Measurements from ENCODE around the gene WTIP. TPM values are rescaled to one million over a fixed set of nuclear protein-coding genes. Genes with fewer than 3 reads are reported as not detected.

WTIP gene
- total RNA-seq, 1 experiment from 2014 or later, result 8.4 TPM

DNA sequence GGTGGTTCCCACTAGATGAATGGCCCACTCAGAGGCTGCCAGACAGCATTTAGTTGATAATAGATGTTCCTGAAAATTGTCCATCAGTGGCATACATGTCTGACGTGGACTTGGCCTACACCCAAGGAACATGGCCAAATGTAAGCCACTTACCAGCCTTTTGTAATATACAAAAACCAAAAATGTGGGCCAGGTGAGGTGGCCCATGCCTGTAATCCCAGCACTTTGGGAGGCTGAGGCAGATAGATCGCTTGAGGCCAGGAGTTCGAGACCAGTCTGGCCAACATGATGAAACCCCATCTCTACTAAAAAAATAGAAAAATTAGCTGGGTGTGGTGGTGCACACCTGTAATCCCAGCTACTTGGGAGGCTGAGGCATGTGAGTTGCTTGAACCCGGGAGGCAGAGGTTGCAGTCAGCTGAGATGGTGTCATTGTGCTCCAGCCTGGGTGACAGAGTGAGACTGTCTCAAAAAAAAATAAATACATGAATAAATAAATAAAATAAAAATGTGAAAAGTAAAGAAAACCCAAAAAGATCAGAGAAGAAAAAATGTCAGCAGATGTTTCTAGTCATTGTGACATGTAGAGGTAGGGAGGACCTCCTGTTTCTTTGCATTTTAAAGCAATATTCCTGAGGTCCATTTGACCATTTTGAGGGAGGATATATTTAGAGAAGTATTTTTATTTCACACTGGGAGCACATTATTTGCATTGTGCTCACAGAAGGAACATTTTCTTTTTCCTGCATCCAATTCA lies 7.1 kb upstream of the WTIP start (continued):
- TF ChIP-seq, protein P1, sequence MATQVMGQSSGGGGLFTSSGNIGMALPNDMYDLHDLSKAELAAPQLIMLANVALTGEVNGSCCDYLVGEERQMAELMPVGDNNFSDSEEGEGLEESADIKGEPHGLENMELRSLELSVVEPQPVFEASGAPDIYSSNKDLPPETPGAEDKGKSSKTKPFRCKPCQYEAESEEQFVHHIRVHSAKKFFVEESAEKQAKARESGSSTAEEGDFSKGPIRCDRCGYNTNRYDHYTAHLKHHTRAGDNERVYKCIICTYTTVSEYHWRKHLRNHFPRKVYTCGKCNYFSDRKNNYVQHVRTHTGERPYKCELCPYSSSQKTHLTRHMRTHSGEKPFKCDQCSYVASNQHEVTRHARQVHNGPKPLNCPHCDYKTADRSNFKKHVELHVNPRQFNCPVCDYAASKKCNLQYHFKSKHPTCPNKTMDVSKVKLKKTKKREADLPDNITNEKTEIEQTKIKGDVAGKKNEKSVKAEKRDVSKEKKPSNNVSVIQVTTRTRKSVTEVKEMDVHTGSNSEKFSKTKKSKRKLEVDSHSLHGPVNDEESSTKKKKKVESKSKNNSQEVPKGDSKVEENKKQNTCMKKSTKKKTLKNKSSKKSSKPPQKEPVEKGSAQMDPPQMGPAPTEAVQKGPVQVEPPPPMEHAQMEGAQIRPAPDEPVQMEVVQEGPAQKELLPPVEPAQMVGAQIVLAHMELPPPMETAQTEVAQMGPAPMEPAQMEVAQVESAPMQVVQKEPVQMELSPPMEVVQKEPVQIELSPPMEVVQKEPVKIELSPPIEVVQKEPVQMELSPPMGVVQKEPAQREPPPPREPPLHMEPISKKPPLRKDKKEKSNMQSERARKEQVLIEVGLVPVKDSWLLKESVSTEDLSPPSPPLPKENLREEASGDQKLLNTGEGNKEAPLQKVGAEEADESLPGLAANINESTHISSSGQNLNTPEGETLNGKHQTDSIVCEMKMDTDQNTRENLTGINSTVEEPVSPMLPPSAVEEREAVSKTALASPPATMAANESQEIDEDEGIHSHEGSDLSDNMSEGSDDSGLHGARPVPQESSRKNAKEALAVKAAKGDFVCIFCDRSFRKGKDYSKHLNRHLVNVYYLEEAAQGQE (IDR thresholded peaks at IDR 0.05; ENCODE audit: low read depth), result no peak
- TF ChIP-seq, protein P2, sequence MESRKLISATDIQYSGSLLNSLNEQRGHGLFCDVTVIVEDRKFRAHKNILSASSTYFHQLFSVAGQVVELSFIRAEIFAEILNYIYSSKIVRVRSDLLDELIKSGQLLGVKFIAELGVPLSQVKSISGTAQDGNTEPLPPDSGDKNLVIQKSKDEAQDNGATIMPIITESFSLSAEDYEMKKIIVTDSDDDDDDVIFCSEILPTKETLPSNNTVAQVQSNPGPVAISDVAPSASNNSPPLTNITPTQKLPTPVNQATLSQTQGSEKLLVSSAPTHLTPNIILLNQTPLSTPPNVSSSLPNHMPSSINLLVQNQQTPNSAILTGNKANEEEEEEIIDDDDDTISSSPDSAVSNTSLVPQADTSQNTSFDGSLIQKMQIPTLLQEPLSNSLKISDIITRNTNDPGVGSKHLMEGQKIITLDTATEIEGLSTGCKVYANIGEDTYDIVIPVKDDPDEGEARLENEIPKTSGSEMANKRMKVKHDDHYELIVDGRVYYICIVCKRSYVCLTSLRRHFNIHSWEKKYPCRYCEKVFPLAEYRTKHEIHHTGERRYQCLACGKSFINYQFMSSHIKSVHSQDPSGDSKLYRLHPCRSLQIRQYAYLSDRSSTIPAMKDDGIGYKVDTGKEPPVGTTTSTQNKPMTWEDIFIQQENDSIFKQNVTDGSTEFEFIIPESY (IDR thresholded peaks at IDR 0.05; ENCODE audit: extremely low read depth, insufficient replicate concordance, low read length), result no peak
- TF ChIP-seq CEBPB (IDR thresholded peaks at IDR 0.05; ENCODE audit: low read depth), result no peak
- TF ChIP-seq SIN3A (IDR thresholded peaks at IDR 0.05; ENCODE audit: low read depth), result no peak
- no peak for TF ChIP-seq CBX3 (IDR thresholded peaks at IDR 0.05; ENCODE audit: low read depth)

Data from HCT116 (cell line).